HepG2 (cell line): ENCODE measurements around the gene MAGIX. TPM values are rescaled to one million over a fixed set of nuclear protein-coding genes. Genes with fewer than 3 reads are reported as not detected.
A peak's percentile ranks its signal among the peaks of the same experiment; 100 is the strongest.

ENCODE experiments used
- CENPT ChIP-seq: sonication (generic); formaldehyde crosslinking; IDR thresholded peaks from 2 replicates; pipeline ENCODE4 v1.8.0; 2022; ENCODE audit warnings: low read depth, mild to moderate bottlenecking, moderate library complexity, missing genetic modification reagents
- DNMT3B ChIP-seq: conservative IDR thresholded peaks from 2 replicates; pipeline ENCODE4 v1.6.1; 2016; ENCODE audit warnings: missing biosample characterization, control low read depth
- ERF ChIP-seq: IDR thresholded peaks from 2 replicates; pipeline ENCODE4 v1.6.1; 2018; ENCODE audit warnings: missing biosample characterization, missing genetic modification reagents
- GMEB1 ChIP-seq: sonication (generic); formaldehyde crosslinking; IDR thresholded peaks from 2 replicates; pipeline ENCODE4 v1.5.1; 2020; ENCODE audit warnings: missing genetic modification reagents, mild to moderate bottlenecking, borderline replicate concordance
- KDM4B ChIP-seq: sonication (generic); formaldehyde crosslinking; IDR thresholded peaks from 2 replicates; pipeline ENCODE4 v1.4.0; 2020; ENCODE audit warnings: missing genetic modification reagents
- KLF15 ChIP-seq: sonication (generic); formaldehyde crosslinking; IDR thresholded peaks from 2 replicates; pipeline ENCODE4 v1.8.1; 2023; ENCODE audit warnings: borderline replicate concordance, mild to moderate bottlenecking, inconsistent platforms, missing genetic modification reagents, mixed read lengths
- MIER3 ChIP-seq: IDR thresholded peaks from 2 replicates; pipeline ENCODE4 v1.6.1; 2016; ENCODE audit warnings: missing compliant biosample characterization, borderline replicate concordance
- MYC ChIP-seq: sonication (generic); formaldehyde crosslinking; IDR thresholded peaks from 2 replicates; pipeline ENCODE4 v1.9.0; 2021; ENCODE audit warnings: missing genetic modification reagents, borderline replicate concordance
- NFRKB ChIP-seq: fragments of 450-650 bp; IDR thresholded peaks from 2 replicates; pipeline ENCODE4 v1.6.1; 2017
- RAD21 ChIP-seq: fragments of 450-650 bp; formaldehyde crosslinking; IDR thresholded peaks from 2 replicates; pipeline ENCODE4 v1.5.0; 2020; ENCODE audit warnings: mild to moderate bottlenecking
- RBAK ChIP-seq: sonication (generic); formaldehyde crosslinking; IDR thresholded peaks from 2 replicates; pipeline ENCODE4 v1.5.1; 2020; ENCODE audit warnings: mild to moderate bottlenecking, missing genetic modification reagents
- SIX4 ChIP-seq: sonication (generic); formaldehyde crosslinking; IDR thresholded peaks from 2 replicates; pipeline ENCODE4 v1.4.0; 2020; ENCODE audit warnings: missing genetic modification reagents
- SRSF1 ChIP-seq: fragments of 200-400 bp; formaldehyde crosslinking; optimal IDR thresholded peaks from 2 replicates; pipeline ENCODE3; 2017; ENCODE audit warnings: mild to moderate bottlenecking, low read depth, low read length, moderate library complexity
- ZFY ChIP-seq: sonication (generic); formaldehyde crosslinking; IDR thresholded peaks from 2 replicates; pipeline ENCODE4 v1.4.0; 2020; ENCODE audit warnings: missing genetic modification reagents
- ZNF124 ChIP-seq: sonication (generic); formaldehyde crosslinking; IDR thresholded peaks from 2 replicates; pipeline ENCODE4 v1.4.0; 2020; ENCODE audit warnings: missing genetic modification reagents
- ZNF224 ChIP-seq: sonication (generic); formaldehyde crosslinking; IDR thresholded peaks from 2 replicates; pipeline ENCODE4 v1.5.0; 2020; ENCODE audit warnings: mild to moderate bottlenecking, missing genetic modification reagents
- ZNF292 ChIP-seq: sonication (generic); formaldehyde crosslinking; IDR thresholded peaks from 2 replicates; pipeline ENCODE4 v1.8.1; 2022; ENCODE audit warnings: mild to moderate bottlenecking, low read depth, missing genetic modification reagents, borderline replicate concordance
- ZNF703 ChIP-seq: sonication (generic); formaldehyde crosslinking; IDR thresholded peaks from 2 replicates; pipeline ENCODE4 v1.5.1; 2020; ENCODE audit warnings: missing genetic modification reagents, mild to moderate bottlenecking, moderate library complexity, borderline replicate concordance
- ZNF747 ChIP-seq: sonication (generic); formaldehyde crosslinking; IDR thresholded peaks from 2 replicates; pipeline ENCODE4 v1.8.1; 2023; ENCODE audit warnings: missing genetic modification reagents, mild to moderate bottlenecking, borderline replicate concordance
- polyA plus RNA-seq, 8 experiments: library from polyadenylated mRNA; depleted of rRNA in 3 of 8; stranded (reverse) in 7 of 8; unstranded in 1 of 8; fragments of >200 nt; fragmentation: Illumina TruSeq in 4 of 8; extraction: Trizol in 4 of 8; gene quantifications; 2 replicates each; pipeline versions ENCODE4 v1.2.1 to v1.2.3, GENCODE V29; 2011 to 2016; ENCODE audit warnings: low read depth in 4 of 8, missing spikeins in 1 of 8, mixed read lengths in 1 of 8; ENCODE audit not compliant: insufficient read depth in 1 of 8
- total RNA-seq, 5 experiments: library from RNA; depleted of rRNA; stranded (reverse); fragments of >200 nt; fragmentation: Illumina TruSeq; extraction: Trizol; gene quantifications; 2 replicates each; pipeline ENCODE4 v1.2.3, GENCODE V29; 2016; ENCODE audit warnings: low read depth in 1 of 5
- TF ChIP-seq, protein P1 (sequence below): sonication (generic); formaldehyde crosslinking; conservative IDR thresholded peaks from 2 replicates; pipeline ENCODE4 v1.4.0; 2020; ENCODE audit warnings: mild to moderate bottlenecking, missing genetic modification reagents, moderate library complexity
- TF ChIP-seq, protein P2 (sequence below): sonication (generic); formaldehyde crosslinking; IDR thresholded peaks from 2 replicates; pipeline ENCODE4 v1.5.0; 2020; ENCODE audit warnings: mild to moderate bottlenecking, missing genetic modification reagents
- TF ChIP-seq, protein P3 (sequence below): sonication (generic); formaldehyde crosslinking; IDR thresholded peaks from 2 replicates; pipeline ENCODE4 v1.4.0; 2020; ENCODE audit warnings: missing genetic modification reagents

MAGIX gene
- total and polyA plus RNA-seq, 2 of the 13 experiments (the other 11 are each of a cell fraction or from before 2014, with no cell fraction given) = 0.63 to 1.2 TPM

DNA sequence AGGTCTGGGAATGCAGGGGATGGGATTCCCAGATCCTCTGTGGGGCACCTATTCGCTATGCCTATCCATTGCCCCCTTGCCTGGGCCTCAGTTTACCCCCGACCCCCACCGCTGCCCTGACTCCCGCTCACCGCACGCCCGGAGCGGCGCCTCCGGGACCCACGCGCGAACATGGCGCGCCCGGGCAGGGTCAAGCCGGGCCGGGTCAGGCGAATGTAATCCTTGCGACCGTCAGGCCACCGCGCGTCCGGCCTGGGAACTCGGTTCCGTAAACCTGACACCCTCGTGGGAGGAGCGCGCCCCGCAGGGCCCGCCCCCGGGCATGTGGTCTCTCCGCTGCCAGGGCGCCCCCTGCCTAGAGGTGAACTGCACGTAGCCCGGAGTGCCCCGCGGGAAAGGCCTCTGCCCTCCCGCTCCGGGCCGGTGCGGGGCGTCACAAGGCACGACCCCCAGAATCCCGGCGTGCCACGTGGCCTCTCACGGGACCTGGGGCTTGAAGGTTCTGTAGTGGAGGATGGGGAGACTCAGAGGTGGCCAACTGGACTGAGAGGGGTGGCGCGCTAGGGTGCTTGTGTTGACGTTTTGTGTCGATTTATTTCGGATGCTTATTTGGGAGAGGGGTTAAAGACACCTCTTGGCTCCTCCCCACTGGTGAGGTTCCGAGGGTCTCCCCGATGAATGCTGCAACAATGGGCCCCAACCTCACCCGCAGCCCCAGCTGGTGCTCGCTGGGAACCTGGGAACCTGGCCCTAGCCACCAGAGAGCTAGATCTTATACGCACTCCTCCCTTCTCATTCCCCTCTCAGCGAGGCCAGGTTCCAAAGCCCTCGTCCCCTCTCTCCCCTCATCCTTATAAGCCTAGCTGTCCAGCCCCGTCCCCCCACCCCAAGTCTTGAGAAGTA, 23.8 kb downstream of the MAGIX start, which contains the start of gene PRICKLE3 (continued):
- TF ChIP-seq, protein P1, sequence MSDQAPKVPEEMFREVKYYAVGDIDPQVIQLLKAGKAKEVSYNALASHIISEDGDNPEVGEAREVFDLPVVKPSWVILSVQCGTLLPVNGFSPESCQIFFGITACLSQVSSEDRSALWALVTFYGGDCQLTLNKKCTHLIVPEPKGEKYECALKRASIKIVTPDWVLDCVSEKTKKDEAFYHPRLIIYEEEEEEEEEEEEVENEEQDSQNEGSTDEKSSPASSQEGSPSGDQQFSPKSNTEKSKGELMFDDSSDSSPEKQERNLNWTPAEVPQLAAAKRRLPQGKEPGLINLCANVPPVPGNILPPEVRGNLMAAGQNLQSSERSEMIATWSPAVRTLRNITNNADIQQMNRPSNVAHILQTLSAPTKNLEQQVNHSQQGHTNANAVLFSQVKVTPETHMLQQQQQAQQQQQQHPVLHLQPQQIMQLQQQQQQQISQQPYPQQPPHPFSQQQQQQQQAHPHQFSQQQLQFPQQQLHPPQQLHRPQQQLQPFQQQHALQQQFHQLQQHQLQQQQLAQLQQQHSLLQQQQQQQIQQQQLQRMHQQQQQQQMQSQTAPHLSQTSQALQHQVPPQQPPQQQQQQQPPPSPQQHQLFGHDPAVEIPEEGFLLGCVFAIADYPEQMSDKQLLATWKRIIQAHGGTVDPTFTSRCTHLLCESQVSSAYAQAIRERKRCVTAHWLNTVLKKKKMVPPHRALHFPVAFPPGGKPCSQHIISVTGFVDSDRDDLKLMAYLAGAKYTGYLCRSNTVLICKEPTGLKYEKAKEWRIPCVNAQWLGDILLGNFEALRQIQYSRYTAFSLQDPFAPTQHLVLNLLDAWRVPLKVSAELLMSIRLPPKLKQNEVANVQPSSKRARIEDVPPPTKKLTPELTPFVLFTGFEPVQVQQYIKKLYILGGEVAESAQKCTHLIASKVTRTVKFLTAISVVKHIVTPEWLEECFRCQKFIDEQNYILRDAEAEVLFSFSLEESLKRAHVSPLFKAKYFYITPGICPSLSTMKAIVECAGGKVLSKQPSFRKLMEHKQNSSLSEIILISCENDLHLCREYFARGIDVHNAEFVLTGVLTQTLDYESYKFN (CRISPR knock-in tag) = 0 out of 2 replicates have a peak, but pooled peaks have one; percentile 21
- TF ChIP-seq ERF (CRISPR knock-in tag) (0 out of 2 replicates have a peak, but pooled peaks have one; percentile 62), CENPT (no peak), SRSF1 (peak; percentile 42), ZNF747 (CRISPR knock-in tag) (no peak), ZNF292 (CRISPR knock-in tag) (no peak), SIX4 (CRISPR knock-in tag) (peak; percentile 98), DNMT3B (CRISPR knock-in tag) (no peak), KLF15 (CRISPR knock-in tag) (no peak), RBAK (CRISPR knock-in tag) (no peak), ZNF703 (CRISPR knock-in tag) (no peak), NFRKB (no peak), KDM4B (CRISPR knock-in tag) (no peak), GMEB1 (peak; percentile 46; the same call in 1 of the 2 replicates), RAD21 (peak; percentile 48; the same call in 1 of the 2 replicates), ZNF224 (CRISPR knock-in tag) (no peak), ZFY (CRISPR knock-in tag) (peak; percentile 67; the same call in 1 of the 2 replicates), ZNF124 (CRISPR knock-in tag) (no peak), MIER3 (no peak), MYC (CRISPR knock-in tag) (peak; percentile 88)
- TF ChIP-seq, protein P2, sequence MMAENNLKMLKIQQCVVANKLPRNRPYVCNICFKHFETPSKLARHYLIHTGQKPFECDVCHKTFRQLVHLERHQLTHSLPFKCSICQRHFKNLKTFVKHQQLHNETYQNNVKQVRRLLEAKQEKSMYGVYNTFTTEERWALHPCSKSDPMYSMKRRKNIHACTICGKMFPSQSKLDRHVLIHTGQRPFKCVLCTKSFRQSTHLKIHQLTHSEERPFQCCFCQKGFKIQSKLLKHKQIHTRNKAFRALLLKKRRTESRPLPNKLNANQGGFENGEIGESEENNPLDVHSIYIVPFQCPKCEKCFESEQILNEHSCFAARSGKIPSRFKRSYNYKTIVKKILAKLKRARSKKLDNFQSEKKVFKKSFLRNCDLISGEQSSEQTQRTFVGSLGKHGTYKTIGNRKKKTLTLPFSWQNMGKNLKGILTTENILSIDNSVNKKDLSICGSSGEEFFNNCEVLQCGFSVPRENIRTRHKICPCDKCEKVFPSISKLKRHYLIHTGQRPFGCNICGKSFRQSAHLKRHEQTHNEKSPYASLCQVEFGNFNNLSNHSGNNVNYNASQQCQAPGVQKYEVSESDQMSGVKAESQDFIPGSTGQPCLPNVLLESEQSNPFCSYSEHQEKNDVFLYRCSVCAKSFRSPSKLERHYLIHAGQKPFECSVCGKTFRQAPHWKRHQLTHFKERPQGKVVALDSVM (CRISPR knock-in tag) = no peak
- TF ChIP-seq, protein P3, sequence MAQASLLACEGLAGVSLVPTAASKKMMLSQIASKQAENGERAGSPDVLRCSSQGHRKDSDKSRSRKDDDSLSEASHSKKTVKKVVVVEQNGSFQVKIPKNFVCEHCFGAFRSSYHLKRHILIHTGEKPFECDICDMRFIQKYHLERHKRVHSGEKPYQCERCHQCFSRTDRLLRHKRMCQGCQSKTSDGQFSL = no peak
